Measurements from ENCODE around the gene ITSN2. TPM values are rescaled to one million over a fixed set of nuclear protein-coding genes. Genes with fewer than 3 reads are reported as not detected.

Gene ITSN2
- total RNA-seq, 1 donor from 2014 or later: 28.6 TPM

DNA sequence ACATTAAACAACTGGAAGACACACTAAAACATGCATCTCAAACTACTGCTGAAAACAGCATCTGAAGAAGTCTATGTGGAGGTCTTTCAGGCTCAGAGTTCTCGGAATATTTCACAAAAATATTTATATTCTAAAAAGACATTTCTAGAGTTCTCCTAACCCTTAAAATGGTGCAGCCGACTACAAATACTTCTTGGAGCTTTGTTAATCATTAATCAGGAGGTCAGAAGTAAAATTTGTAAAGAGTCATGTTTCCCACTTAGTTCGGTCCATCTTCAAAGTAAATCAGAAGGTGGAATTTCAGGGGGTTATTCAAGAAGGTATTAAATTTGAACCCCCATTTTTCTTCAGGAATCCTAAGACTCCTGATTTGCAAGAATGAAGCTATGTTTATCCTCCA, 112.7 kb downstream of the ITSN2 start:
- Mint-ChIP-seq H3K27me3 (ENCODE audit: low read depth) (no peaks in the 10 kb centered on the region), H3K9me3 (ENCODE audit: low read depth) (no peaks in the 10 kb centered on the region), H3K36me3 (ENCODE audit: low read depth) (peaks cover 19% of the 10 kb centered on the region), H3K4me1 (ENCODE audit: low read depth) (peaks cover 4% of the 10 kb centered on the region), H3K27ac (ENCODE audit: unreplicated experiment) (no peak overlapping the region), H3K4me3 (ENCODE audit: unreplicated experiment) (no peak overlapping the region)
- no peak for TF ChIP-seq CTCF (IDR thresholded peaks at IDR 0.05)
- DNase-seq (ENCODE audit: low spot score): no peak

GRCh38 chr2:24247164-24247563, 113.2 kb downstream of the ITSN2 start:
- Mint-ChIP-seq H3K4me3 (ENCODE audit: unreplicated experiment) (no peak overlapping the region), H3K27ac (ENCODE audit: unreplicated experiment) (no peak overlapping the region), H3K36me3 (ENCODE audit: low read depth) (peaks cover 19% of the 10 kb centered on the region), H3K9me3 (ENCODE audit: low read depth) (no peaks in the 10 kb centered on the region), H3K27me3 (ENCODE audit: low read depth) (no peaks in the 10 kb centered on the region), H3K4me1 (ENCODE audit: low read depth) (peaks cover 4% of the 10 kb centered on the region)
- TF ChIP-seq CTCF (IDR thresholded peaks at IDR 0.05): no peak
- DNase-seq (ENCODE audit: low spot score): no peak

GRCh38 chr2:24245986-24246776, 114.2 kb downstream of the ITSN2 start:
- Mint-ChIP-seq H3K36me3 (ENCODE audit: low read depth) (peaks cover 16% of the 10 kb centered on the region), H3K27ac (ENCODE audit: unreplicated experiment) (no peak overlapping the region), H3K4me3 (ENCODE audit: unreplicated experiment) (no peak overlapping the region), H3K4me1 (ENCODE audit: low read depth) (peaks cover 4% of the 10 kb centered on the region), H3K9me3 (ENCODE audit: low read depth) (no peaks in the 10 kb centered on the region), H3K27me3 (ENCODE audit: low read depth) (no peaks in the 10 kb centered on the region)
- DNase-seq (ENCODE audit: low spot score): no peak
- TF ChIP-seq CTCF (IDR thresholded peaks at IDR 0.05): no peak

DNA sequence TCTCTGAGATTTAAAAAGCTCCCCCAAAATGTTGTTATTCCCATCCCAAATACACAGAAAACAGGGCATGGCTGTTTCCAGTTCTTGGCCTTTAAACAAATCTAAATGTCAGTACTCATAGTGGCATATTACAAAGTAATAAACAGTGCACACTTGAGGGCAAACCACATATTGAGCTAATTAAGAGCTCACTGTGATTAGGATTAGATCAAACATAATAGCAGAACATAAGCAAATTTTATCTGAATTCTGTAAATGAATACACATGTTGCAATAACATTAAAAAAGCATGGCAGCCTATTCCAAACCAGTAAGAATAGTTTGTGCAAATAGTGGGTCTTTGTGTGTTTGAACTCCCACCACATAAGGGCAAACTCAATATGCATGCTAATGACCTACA, 118.8 kb downstream of the ITSN2 start:
- H3K36me3 Mint-ChIP-seq (ENCODE audit: low read depth): peaks cover 14% of the 10 kb centered on the region
- TF ChIP-seq CTCF (IDR thresholded peaks at IDR 0.05): no peak
- no peaks in the 10 kb centered on the region for H3K9me3 Mint-ChIP-seq (ENCODE audit: low read depth)
- H3K27ac Mint-ChIP-seq (ENCODE audit: unreplicated experiment): no peak overlapping the region
- DNase-seq (ENCODE audit: low spot score): no peak
- H3K4me1 Mint-ChIP-seq (ENCODE audit: low read depth): no peaks in the 10 kb centered on the region
- no peaks in the 10 kb centered on the region for H3K27me3 Mint-ChIP-seq (ENCODE audit: low read depth)
- H3K4me3 Mint-ChIP-seq (ENCODE audit: unreplicated experiment): no peak overlapping the region

- no peak for TF ChIP-seq CTCF (IDR thresholded peaks at IDR 0.05)
- Mint-ChIP-seq H3K4me3 (ENCODE audit: unreplicated experiment) (no peak overlapping the region), H3K4me1 (ENCODE audit: low read depth) (no peaks in the 10 kb centered on the region), H3K27ac (ENCODE audit: unreplicated experiment) (no peak overlapping the region), H3K27me3 (ENCODE audit: low read depth) (no peaks in the 10 kb centered on the region), H3K9me3 (ENCODE audit: low read depth) (no peaks in the 10 kb centered on the region), H3K36me3 (ENCODE audit: low read depth) (peaks cover 7% of the 10 kb centered on the region)
- no peak for DNase-seq (ENCODE audit: low spot score)
These were observed 120.8 kb downstream of the ITSN2 start for GRCh38 chr2:24239553-24239952.

Data from chondrocyte (in vitro differentiated cells).